DND-41 (cell line): ENCODE measurements around the gene CSNK1G1.

ENCODE experiments used
- EZH2 ChIP-seq: IDR thresholded peaks from 3 replicates; pipeline ENCODE4 v1.6.1; 2012; ENCODE audit warnings: borderline replicate concordance, low read depth, mild to moderate bottlenecking, moderate library complexity, low read length, inconsistent platforms; ENCODE audit not compliant: severe bottlenecking
- TF ChIP-seq, protein P1 (sequence below): IDR thresholded peaks from 2 replicates; pipeline ENCODE4 v1.5.1; 2012; ENCODE audit warnings: borderline replicate concordance, low read length, moderate library complexity, mild to moderate bottlenecking; ENCODE audit not compliant: poor library complexity, severe bottlenecking; ENCODE audit errors: extremely low read depth

DNA sequence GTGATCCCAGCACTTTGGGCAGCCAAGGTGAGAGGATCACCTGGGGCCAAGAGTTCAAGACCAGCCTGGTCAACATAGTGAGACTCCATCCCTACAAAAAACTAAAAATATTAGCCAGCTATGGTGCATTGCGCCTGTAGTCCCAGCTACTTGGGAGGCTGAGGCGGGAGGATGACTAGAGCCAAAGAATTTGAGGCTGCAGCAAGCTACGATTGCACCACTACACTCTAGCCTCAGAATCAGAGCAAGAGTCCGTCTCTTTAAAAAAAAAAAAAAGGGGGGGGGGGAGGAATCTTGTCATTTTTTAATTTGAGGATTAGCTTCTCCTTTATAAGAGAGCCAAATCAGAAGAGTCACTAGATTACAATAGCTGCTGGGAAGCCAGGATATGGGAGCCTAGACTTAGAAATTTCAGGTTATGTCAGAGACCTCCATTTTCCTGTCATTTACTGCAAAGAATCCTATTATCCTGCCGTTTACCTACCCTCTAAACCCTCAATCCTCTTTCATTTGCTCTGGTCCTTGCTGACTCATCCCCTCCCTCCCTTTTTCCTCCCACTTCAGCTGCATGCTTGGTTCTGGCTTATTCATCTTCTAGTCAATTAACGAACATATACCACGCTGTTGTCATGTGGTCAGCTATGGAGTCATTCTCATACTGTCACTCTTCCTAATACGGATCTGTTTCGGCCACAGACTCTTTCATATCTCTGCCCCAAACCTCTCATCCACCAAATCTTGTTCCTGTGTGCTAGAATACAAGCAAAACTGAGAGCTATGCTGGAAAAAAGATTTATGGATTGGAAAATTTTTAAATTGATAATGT lies 109.4 kb downstream of the CSNK1G1 start:
- TF ChIP-seq, protein P1, sequence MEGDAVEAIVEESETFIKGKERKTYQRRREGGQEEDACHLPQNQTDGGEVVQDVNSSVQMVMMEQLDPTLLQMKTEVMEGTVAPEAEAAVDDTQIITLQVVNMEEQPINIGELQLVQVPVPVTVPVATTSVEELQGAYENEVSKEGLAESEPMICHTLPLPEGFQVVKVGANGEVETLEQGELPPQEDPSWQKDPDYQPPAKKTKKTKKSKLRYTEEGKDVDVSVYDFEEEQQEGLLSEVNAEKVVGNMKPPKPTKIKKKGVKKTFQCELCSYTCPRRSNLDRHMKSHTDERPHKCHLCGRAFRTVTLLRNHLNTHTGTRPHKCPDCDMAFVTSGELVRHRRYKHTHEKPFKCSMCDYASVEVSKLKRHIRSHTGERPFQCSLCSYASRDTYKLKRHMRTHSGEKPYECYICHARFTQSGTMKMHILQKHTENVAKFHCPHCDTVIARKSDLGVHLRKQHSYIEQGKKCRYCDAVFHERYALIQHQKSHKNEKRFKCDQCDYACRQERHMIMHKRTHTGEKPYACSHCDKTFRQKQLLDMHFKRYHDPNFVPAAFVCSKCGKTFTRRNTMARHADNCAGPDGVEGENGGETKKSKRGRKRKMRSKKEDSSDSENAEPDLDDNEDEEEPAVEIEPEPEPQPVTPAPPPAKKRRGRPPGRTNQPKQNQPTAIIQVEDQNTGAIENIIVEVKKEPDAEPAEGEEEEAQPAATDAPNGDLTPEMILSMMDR = no peak
- TF ChIP-seq EZH2 = no peak
